CD1c-positive myeloid dendritic cell (primary cell): ENCODE data around the gene FAM124A.
"Not testable (repeated sequence)": the region's sequence is repeated elsewhere in the genome, so short reads cannot be mapped to it uniquely, and the experiment has no call there.

Experiments used
- DNase-seq: peaks from one replicate; pipeline ENCODE4 v3.0.0-alpha.2; 2016; ENCODE audit errors: extremely low spot score

FAM124A gene

GRCh38 chr13:51270623-51271415 lies 48.6 kb downstream of the FAM124A start:
- no peak for DNase-seq

GRCh38 chr13:51271528-51272085 lies 49.4 kb downstream of the FAM124A start:
- no peak for DNase-seq

- DNase-seq = no peak
These were observed 52.9 kb downstream of the FAM124A start for GRCh38 chr13:51275101-51275500.

- DNase-seq = no peak
These were observed 54.4 kb downstream of the FAM124A start for GRCh38 chr13:51276636-51277035.

GRCh38 chr13:51277928-51278327 lies 55.7 kb downstream of the FAM124A start:
- no peak for DNase-seq

GRCh38 chr13:51278426-51279130 lies 56.4 kb downstream of the FAM124A start:
- DNase-seq = no peak

GRCh38 chr13:51280379-51280940 lies 58.3 kb downstream of the FAM124A start:
- no peak for DNase-seq

GRCh38 chr13:51282322-51282721 lies 60.1 kb downstream of the FAM124A start:
- no peak for DNase-seq

GRCh38 chr13:51282923-51283322 lies 60.7 kb downstream of the FAM124A start:
- not testable (repeated sequence) for DNase-seq

GRCh38 chr13:51283371-51283770 lies 61.2 kb downstream of the FAM124A start:
- no peak for DNase-seq

GRCh38 chr13:51284339-51284738 lies 62.1 kb downstream of the FAM124A start:
- no peak for DNase-seq

- peak; percentile 80 for DNase-seq
These were observed 64.2 kb downstream of the FAM124A start for GRCh38 chr13:51286135-51287002.

- DNase-seq = no peak
These were observed 65.6 kb downstream of the FAM124A start for GRCh38 chr13:51287758-51288157.

GRCh38 chr13:51288254-51288653 lies 66.1 kb downstream of the FAM124A start:
- not testable (repeated sequence) for DNase-seq

- DNase-seq = no peak
These were observed 69.1 kb downstream of the FAM124A start for GRCh38 chr13:51291341-51291740.

GRCh38 chr13:51292000-51292565 lies 69.9 kb downstream of the FAM124A start:
- no peak for DNase-seq

- no peak for DNase-seq
These were observed 75.4 kb downstream of the FAM124A start for GRCh38 chr13:51297556-51297955.

GRCh38 chr13:51298812-51299211 lies 76.6 kb downstream of the FAM124A start:
- DNase-seq = no peak

GRCh38 chr13:51303063-51303552 lies 80.9 kb downstream of the FAM124A start:
- DNase-seq = no peak

- DNase-seq = no peak
These were observed 81.7 kb downstream of the FAM124A start for GRCh38 chr13:51303882-51304281.
